Suprapubic skin (tissue), 4 donors: ENCODE data around the gene RPL13. TPM values are rescaled to one million over a fixed set of nuclear protein-coding genes. Genes with fewer than 3 reads are reported as not detected.

Source experiments
- DNase-seq, 2 donors: peaks; one replicate each; pipeline ENCODE4 v3.0.0-alpha.2; 2019; ENCODE audit warnings: low spot score in 2 of 2
- H3K27ac ChIP-seq: fragments of 200-600 bp; sonication (generic); one replicate; pipeline ENCODE4 v1.5.1; 2019
- H3K27me3 ChIP-seq: fragments of 200-600 bp; sonication (generic); one replicate; pipeline ENCODE4 v1.5.1; 2019
- H3K36me3 ChIP-seq: fragments of 200-600 bp; sonication (generic); one replicate; pipeline ENCODE4 v1.5.1; 2019
- H3K4me1 ChIP-seq: fragments of 200-600 bp; sonication (generic); one replicate; pipeline ENCODE4 v1.5.1; 2019
- H3K4me3 ChIP-seq: fragments of 200-600 bp; sonication (generic); one replicate; pipeline ENCODE4 v1.5.1; 2019; ENCODE audit warnings: mild to moderate bottlenecking
- H3K9me3 ChIP-seq: fragments of 200-600 bp; sonication (generic); one replicate; pipeline ENCODE4 v1.5.1; 2019
- EP300 ChIP-seq: sonication (generic); formaldehyde crosslinking; IDR thresholded peaks from one replicate; pipeline ENCODE4 v1.6.1; 2017; ENCODE audit warnings: antibody characterized with exemption
- POLR2A ChIP-seq, 2 donors: fragments of 450-650 bp; IDR thresholded peaks; one replicate each; pipeline ENCODE4 v1.6.1; 2017; ENCODE audit warnings: antibody characterized with exemption in 2 of 2, mild to moderate bottlenecking in 2 of 2, moderate library complexity in 2 of 2
- POLR2AphosphoS5 ChIP-seq, 3 donors: sonication (generic); formaldehyde crosslinking; IDR thresholded peaks; one replicate each; pipeline ENCODE4 v1.6.1; 2017; ENCODE audit warnings: antibody characterized with exemption in 3 of 3
- WGBS: methylation state at CpG from one replicate; pipeline ENCODE4 v1.1.5; 2018; 5-methylcytosine and 5-hydroxymethylcytosine counted together
- total RNA-seq, 4 donors: library from RNA; depleted of rRNA; stranded (reverse); fragments of >200 nt; gene quantifications; one replicate each; pipeline ENCODE4 v1.1.0, GENCODE V29; 2016
- TF ChIP-seq, protein P1 (sequence below), 2 donors: fragments of 200-600 bp in 1 of 2; fragments of 450-650 bp in 1 of 2; sonication (generic) in 1 of 2; IDR thresholded peaks; one replicate each; pipeline ENCODE4 v1.5.1; 2016 to 2019; ENCODE audit warnings: antibody characterized with exemption in 2 of 2, mild to moderate bottlenecking in 1 of 2, moderate library complexity in 1 of 2

The RPL13 gene
- total RNA-seq, 4 donors from 2014 or later = 4,033 to 9,308 (median 7,964) TPM

DNA sequence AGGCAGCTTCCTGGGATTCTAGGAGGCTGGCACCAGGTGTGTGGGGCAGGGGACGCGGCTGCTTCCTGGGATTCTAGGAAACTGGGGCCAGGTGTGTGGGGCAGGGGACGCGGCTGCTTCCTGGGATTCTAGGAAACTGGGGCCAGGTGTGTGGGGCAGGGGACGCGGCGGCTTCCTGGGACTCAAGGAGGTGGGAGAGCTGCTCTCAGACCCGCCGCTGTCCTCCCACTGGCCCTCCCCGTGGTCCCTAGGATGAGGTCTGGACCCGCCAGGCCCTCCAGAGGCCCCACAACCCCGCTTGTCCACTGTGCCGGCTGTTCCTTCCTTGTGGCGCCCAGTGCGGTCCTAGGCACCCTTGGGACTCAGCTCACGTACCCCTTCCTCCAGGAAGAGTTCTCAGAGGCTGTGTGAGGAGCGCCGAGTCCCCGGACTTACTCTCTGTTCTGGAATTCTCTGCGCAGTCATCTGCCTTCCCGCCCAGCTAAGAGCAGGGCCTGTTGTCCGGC, 53.5 kb downstream of the RPL13 start:
- TF ChIP-seq EP300 (no peak), POLR2AphosphoS5 (IDR thresholded peaks at IDR 0.05) (no peak), POLR2A (IDR thresholded peaks at IDR 0.05) (no peak)
- TF ChIP-seq, protein P1, sequence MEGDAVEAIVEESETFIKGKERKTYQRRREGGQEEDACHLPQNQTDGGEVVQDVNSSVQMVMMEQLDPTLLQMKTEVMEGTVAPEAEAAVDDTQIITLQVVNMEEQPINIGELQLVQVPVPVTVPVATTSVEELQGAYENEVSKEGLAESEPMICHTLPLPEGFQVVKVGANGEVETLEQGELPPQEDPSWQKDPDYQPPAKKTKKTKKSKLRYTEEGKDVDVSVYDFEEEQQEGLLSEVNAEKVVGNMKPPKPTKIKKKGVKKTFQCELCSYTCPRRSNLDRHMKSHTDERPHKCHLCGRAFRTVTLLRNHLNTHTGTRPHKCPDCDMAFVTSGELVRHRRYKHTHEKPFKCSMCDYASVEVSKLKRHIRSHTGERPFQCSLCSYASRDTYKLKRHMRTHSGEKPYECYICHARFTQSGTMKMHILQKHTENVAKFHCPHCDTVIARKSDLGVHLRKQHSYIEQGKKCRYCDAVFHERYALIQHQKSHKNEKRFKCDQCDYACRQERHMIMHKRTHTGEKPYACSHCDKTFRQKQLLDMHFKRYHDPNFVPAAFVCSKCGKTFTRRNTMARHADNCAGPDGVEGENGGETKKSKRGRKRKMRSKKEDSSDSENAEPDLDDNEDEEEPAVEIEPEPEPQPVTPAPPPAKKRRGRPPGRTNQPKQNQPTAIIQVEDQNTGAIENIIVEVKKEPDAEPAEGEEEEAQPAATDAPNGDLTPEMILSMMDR (IDR thresholded peaks at IDR 0.05) = no peak
- DNase-seq = no peak
- H3K27ac ChIP-seq = no peak overlapping the region
- H3K4me1 ChIP-seq = peaks cover 7% of the 10 kb centered on the region
- H3K36me3 ChIP-seq = no peaks in the 10 kb centered on the region
- 85% methylated on average over 15 of the region's 22 CpGs for WGBS
- no peak overlapping the region for H3K4me3 ChIP-seq
- peaks cover 9% of the 10 kb centered on the region for H3K27me3 ChIP-seq
- no peaks in the 10 kb centered on the region for H3K9me3 ChIP-seq

Other genes with a start within 250 kb of the RPL13 start
- gene ANKRD11, start 70.1 kb upstream of the RPL13 start, total RNA-seq = 100 to 1,000 TPM in 3 of 4 donors, 10 to 100 TPM in 1; 85.4 to 212 (median 127) TPM
- gene SPG7, start 52.3 kb upstream of the RPL13 start, total RNA-seq = 100 to 1,000 TPM; 131 to 324 (median 144) TPM
- 10 to 100 TPM in 1 of 4 donors, 1 to 10 TPM in 1, under 1 TPM in 1, not detected in 1; 0.51 to 12.9 (median 2.9) TPM for gene CPNE7, start 15.1 kb downstream of the RPL13 start, total RNA-seq
- 1 to 10 TPM in 3 of 4 donors, not detected in 1; 1.3 to 2.3 (median 2.2) TPM for gene DPEP1, start 53.0 kb downstream of the RPL13 start, total RNA-seq
- gene CHMP1A, start 97.0 kb downstream of the RPL13 start, total RNA-seq = 100 to 1,000 TPM in 1 of 4 donors, 10 to 100 TPM in 3; 71.8 to 125 (median 86.6) TPM
- gene SPATA33, start 97.2 kb downstream of the RPL13 start, total RNA-seq = 1 to 10 TPM; 3.2 to 9.7 (median 4.4) TPM
- gene CDK10, start 126.0 kb downstream of the RPL13 start, total RNA-seq = 100 to 1,000 TPM in 1 of 4 donors, 10 to 100 TPM in 3; 42.8 to 118 (median 55.0) TPM
- gene SPATA2L, start 141.0 kb downstream of the RPL13 start, total RNA-seq = 10 to 100 TPM; 14.1 to 32.3 (median 21.5) TPM
- 10 to 100 TPM in 3 of 4 donors, 1 to 10 TPM in 1; 9.1 to 13.5 (median 10.2) TPM for gene VPS9D1, start 160.2 kb downstream of the RPL13 start, total RNA-seq
- 100 to 1,000 TPM in 1 of 4 donors, 10 to 100 TPM in 3; 39.8 to 106 (median 46.0) TPM for gene ZNF276, start 160.9 kb downstream of the RPL13 start, total RNA-seq